ENCODE data around the gene RPGRIP1L. TPM values are rescaled to one million over a fixed set of nuclear protein-coding genes. Genes with fewer than 3 reads are reported as not detected.

RPGRIP1L gene
- total and polyA plus RNA-seq, 2 of the 8 experiments (the other 6 are each of a cell fraction or from before 2014, with no cell fraction given), result 4.0 to 13.7 TPM

DNA sequence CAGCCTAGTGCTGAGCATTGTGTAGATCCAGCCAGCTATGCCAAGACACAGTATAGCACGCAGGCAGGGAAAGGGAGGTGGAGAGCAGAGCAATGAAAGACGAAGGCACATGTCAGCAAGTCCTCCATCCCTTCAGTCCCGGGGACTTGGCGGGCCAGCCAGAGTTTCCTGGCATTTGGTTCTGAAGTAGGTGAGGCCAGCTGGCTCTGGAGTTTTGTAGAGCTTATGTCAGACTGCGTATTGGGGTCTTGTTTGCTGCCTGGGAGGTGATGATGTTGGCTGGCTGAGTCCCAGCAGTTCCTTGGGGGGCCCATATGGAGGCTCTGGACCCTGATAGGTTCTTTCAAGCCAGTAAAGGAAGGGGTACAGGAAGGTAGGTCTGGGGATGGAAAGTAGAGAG is 144.9 kb downstream of the RPGRIP1L start:
- Histone ChIP-seq H3K4me2 (ENCODE audit: insufficient read depth in 1 of 2, low read depth in 2 of 2, low read length in 2 of 2) (no peak overlapping the region), H3K18ac (ENCODE audit: extremely low read depth, low read length) (no peak overlapping the region), H2AK5ac (ENCODE audit: low read depth, low read length) (no peak overlapping the region), H2BK120ac (replicated peaks; ENCODE audit: low read depth, low read length) (no peak overlapping the region), H2BK20ac (ENCODE audit: low read length) (no peak overlapping the region; the same call in 1 of the 2 replicates), H2AFZ (ENCODE audit: low read length) (no peak overlapping the region), H3K36me3 (ENCODE audit: control insufficient read depth in 2 of 4, insufficient read depth in 4 of 4, low read length in 3 of 4) (no peaks in the 10 kb centered on the region), H3K79me2 (ENCODE audit: control insufficient read depth in 1 of 2, insufficient read depth in 2 of 2, low read length in 2 of 2) (no peaks in the 10 kb centered on the region), H3K23ac (ENCODE audit: insufficient read length) (no peak overlapping the region), H4K8ac (ENCODE audit: extremely low read depth, insufficient read depth, low read length) (no peak overlapping the region), H3K9me3 (ENCODE audit: insufficient read depth in 2 of 2, low read depth in 1 of 2, low read length in 1 of 2) (peaks cover 0 to 2% of the 10 kb centered on the region in 2 experiments; a peak in 1 of 4 replicates), H2BK12ac (ENCODE audit: low read depth, low read length) (no peak overlapping the region), H3K23me2 (ENCODE audit: low read depth, low read length) (no peaks in the 10 kb centered on the region), H3K4ac (replicated peaks; ENCODE audit: insufficient read length, low read depth, low read length) (no peak overlapping the region), H2BK15ac (ENCODE audit: low read length) (no peak overlapping the region), H3K27me3 (replicated peaks in 1 of 4; ENCODE audit: control insufficient read depth in 3 of 4, extremely low read depth in 1 of 4, insufficient read depth in 3 of 4, low read length in 3 of 4) (peaks cover 0 to 1% (median 0%) of the 10 kb centered on the region in 4 experiments; a peak in 1 of 7 replicates), H3K27ac (ENCODE audit: low read depth, low read length) (no peak overlapping the region), H3K79me1 (ENCODE audit: low read depth, low read length) (no peaks in the 10 kb centered on the region), H4K5ac (ENCODE audit: insufficient read length, low read depth, low read length) (no peak overlapping the region), H4K91ac (replicated peaks; ENCODE audit: insufficient read length, low read length) (no peak overlapping the region), H3K14ac (ENCODE audit: insufficient read length) (no peak overlapping the region), H3K4me1 (replicated peaks in 1 of 4; ENCODE audit: control insufficient read depth in 3 of 4, insufficient read depth in 4 of 4, low read length in 3 of 4) (peaks cover 4 to 12% (median 6%) of the 10 kb centered on the region in 4 experiments; a peak in 6 of 7 replicates), H3K9ac (replicated peaks in 1 of 4; ENCODE audit: extremely low read depth in 1 of 4, low read depth in 3 of 4, low read length in 3 of 4) (no peak overlapping the region), H2BK5ac (ENCODE audit: low read depth, low read length) (no peak overlapping the region), H3K56ac (replicated peaks; ENCODE audit: insufficient read length, low read depth, low read length) (no peak overlapping the region), H4K20me1 (replicated peaks in 1 of 2; ENCODE audit: control insufficient read depth in 1 of 2, insufficient read depth in 2 of 2, low read length in 2 of 2) (no peaks in the 10 kb centered on the region), H3K4me3 (ENCODE audit: extremely low read depth in 1 of 4, insufficient read depth in 2 of 4, low read depth in 3 of 4, low read length in 4 of 4) (no peak overlapping the region)
- FAIRE-seq, result no peak
- CTCF ChIA-PET (ENCODE audit: partially characterized antibody), result interaction anchor here (0.6 to 2.8 kb wide), 2 partner anchors 10 to 114 kb away, joined by 3 to 12 read pairs; no protein-coding TSS in a partner anchor
- POLR2A ChIA-PET (ENCODE audit: partially characterized antibody), result no interaction called here
- TF ChIP-seq CEBPB (IDR thresholded peaks at IDR 0.05; ENCODE audit: low read depth, low read length), result no peak
- no peak for TF ChIP-seq PHF8 (conservative IDR thresholded peaks at IDR 0.05; ENCODE audit: low read depth, low read length)
- TF ChIP-seq, protein P1, sequence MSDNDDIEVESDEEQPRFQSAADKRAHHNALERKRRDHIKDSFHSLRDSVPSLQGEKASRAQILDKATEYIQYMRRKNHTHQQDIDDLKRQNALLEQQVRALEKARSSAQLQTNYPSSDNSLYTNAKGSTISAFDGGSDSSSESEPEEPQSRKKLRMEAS (IDR thresholded peaks at IDR 0.05), result no peak
- no peak for TF ChIP-seq BCL11A (IDR thresholded peaks at IDR 0.05; ENCODE audit: low read depth in 2 of 2, low read length in 2 of 2)
- TF ChIP-seq CTBP2 (IDR thresholded peaks at IDR 0.05; ENCODE audit: borderline replicate concordance, insufficient read depth, insufficient read length, low read length), result no peak
- no peak for TF ChIP-seq SUZ12 (IDR thresholded peaks at IDR 0.05; ENCODE audit: low read length)
- TF ChIP-seq RBBP5 (IDR thresholded peaks at IDR 0.05; ENCODE audit: borderline replicate concordance, low read depth, low read length), result no peak
- TF ChIP-seq POLR2AphosphoS5 (IDR thresholded peaks at IDR 0.05; ENCODE audit: low read depth, low read length), result no peak
- TF ChIP-seq SIRT6 (IDR thresholded peaks at IDR 0.05; ENCODE audit: low read length), result no peak
- no peak for TF ChIP-seq TAF7 (optimal IDR thresholded peaks at IDR 0.05; ENCODE audit: borderline replicate concordance, low read depth, low read length)
- TF ChIP-seq MAFK (IDR thresholded peaks at IDR 0.05; ENCODE audit: low read depth, low read length), result no peak
- TF ChIP-seq GABPA (IDR thresholded peaks at IDR 0.05; ENCODE audit: borderline replicate concordance, insufficient read depth, low read length), result no peak
- TF ChIP-seq CHD2 (IDR thresholded peaks at IDR 0.05; ENCODE audit: low read length), result no peak
- no peak for TF ChIP-seq SP4 (IDR thresholded peaks at IDR 0.05; ENCODE audit: low read length)
- DNase-seq (ENCODE audit: low read depth in 1 of 2, low spot score in 2 of 2), result no peak
- 89% methylated on average over 5 of the region's 5 CpGs; no CpG with 5 or more reads in 1 of the 2 experiments for WGBS, 2 experiments (ENCODE audit: extremely low coverage in 1 of 2, insufficient coverage in 1 of 2, insufficient read length in 1 of 2, insufficient replicate concordance in 2 of 2, low coverage in 1 of 2, low lambda C conversion rate in 2 of 2, missing lambda C conversion rate in 1 of 2)

Data from H1 (cell line).